WTC11 (cell line): ENCODE measurements around the gene SRP14. TPM values are rescaled to one million over a fixed set of nuclear protein-coding genes. Genes with fewer than 3 reads are reported as not detected.
A peak's percentile ranks its signal among the peaks of the same experiment; 100 is the strongest.

Experiments
- ATAC-seq: fragments of 200-7000 bp; cut with Tn5 transposase; 2 replicates; pipeline ENCODE4 v1.10.0; 2021; ENCODE audit warnings: mild to moderate bottlenecking, moderate library complexity
- CTCF ChIA-PET: fragments of 300-600 bp; sonication (Branson Sonifier 250); formaldehyde crosslinking; loops from one replicate; lab custom pipeline; 2021; ENCODE audit warnings: antibody characterized with exemption; lab: Charles Lee
- POLR2A ChIA-PET: fragments of 350-600 bp; sonication (Branson Sonifier 250); formaldehyde crosslinking; loops from one replicate; lab custom pipeline; 2021; ENCODE audit warnings: antibody characterized with exemption; lab: Charles Lee
- DNase-seq: peaks from one replicate; pipeline ENCODE4 v3.0.0; 2021; ENCODE audit warnings: low spot score
- H3K27ac Mint-ChIP-seq: 2 replicates; pipeline ENCODE4 v1.8.0; 2021; ENCODE audit warnings: mixed read lengths
- H3K27me3 Mint-ChIP-seq: 2 replicates; pipeline ENCODE4 v1.8.0; 2021; ENCODE audit warnings: low read depth, mild to moderate bottlenecking, moderate library complexity, mixed read lengths
- H3K36me3 Mint-ChIP-seq: 2 replicates; pipeline ENCODE4 v1.8.0; 2021; ENCODE audit warnings: mixed read lengths
- H3K4me1 Mint-ChIP-seq: 2 replicates; pipeline ENCODE4 v1.8.0; 2022; ENCODE audit warnings: mixed read lengths
- H3K4me3 Mint-ChIP-seq: 2 replicates; pipeline ENCODE4 v1.8.0; 2021; ENCODE audit warnings: mild to moderate bottlenecking, moderate library complexity, mixed read lengths
- H3K9me3 Mint-ChIP-seq: 2 replicates; pipeline ENCODE4 v1.8.0; 2021; ENCODE audit warnings: mixed read lengths
- AR ChIP-seq: fragments of 250-450 bp; sonication (Bioruptor Pico); IDR thresholded peaks from 2 replicates; pipeline ENCODE4 v1.9.0; 2021; ENCODE audit warnings: mild to moderate bottlenecking
- ARID4B ChIP-seq: sonication (generic); formaldehyde crosslinking; IDR thresholded peaks from 2 replicates; pipeline ENCODE4 v1.8.0; 2023; ENCODE audit warnings: missing genetic modification reagents, mild to moderate bottlenecking, borderline replicate concordance
- ATF1 ChIP-seq: sonication (generic); formaldehyde crosslinking; IDR thresholded peaks from 2 replicates; pipeline ENCODE4 v1.8.1; 2023; ENCODE audit warnings: mild to moderate bottlenecking, moderate library complexity, missing genetic modification reagents
- ATF3 ChIP-seq: sonication (generic); formaldehyde crosslinking; conservative IDR thresholded peaks from 2 replicates; pipeline ENCODE4 v1.8.1; 2022; ENCODE audit warnings: mild to moderate bottlenecking, missing genetic modification reagents
- CBFB ChIP-seq: sonication (generic); formaldehyde crosslinking; IDR thresholded peaks from 2 replicates; pipeline ENCODE4 v1.8.1; 2022; ENCODE audit warnings: mild to moderate bottlenecking, low read depth, missing genetic modification reagents
- CREM ChIP-seq: sonication (generic); formaldehyde crosslinking; IDR thresholded peaks from 2 replicates; pipeline ENCODE4 v1.8.1; 2022; ENCODE audit warnings: mild to moderate bottlenecking, missing genetic modification reagents, moderate library complexity
- CTCF ChIP-seq: fragments of 200-600 bp; IDR thresholded peaks from 2 replicates; pipeline ENCODE4 v1.8.0; 2022; ENCODE audit warnings: antibody characterized with exemption
- FOXK1 ChIP-seq: sonication (generic); formaldehyde crosslinking; IDR thresholded peaks from 2 replicates; pipeline ENCODE4 v1.8.0; 2022; ENCODE audit warnings: mild to moderate bottlenecking, moderate library complexity, missing genetic modification reagents
- GTF2I ChIP-seq: fragments of 250-450 bp; sonication (Bioruptor Pico); conservative IDR thresholded peaks from 2 replicates; pipeline ENCODE4 v1.4.0; 2021; ENCODE audit warnings: mild to moderate bottlenecking
- IRF1 ChIP-seq: sonication (generic); formaldehyde crosslinking; IDR thresholded peaks from 2 replicates; pipeline ENCODE4 v1.8.0; 2023; ENCODE audit warnings: missing genetic modification reagents
- IRF2 ChIP-seq: sonication (generic); formaldehyde crosslinking; IDR thresholded peaks from 2 replicates; pipeline ENCODE4 v1.8.0; 2022; ENCODE audit warnings: low read depth, missing genetic modification reagents, borderline replicate concordance
- NR3C1 ChIP-seq: sonication (generic); formaldehyde crosslinking; conservative IDR thresholded peaks from 2 replicates; pipeline ENCODE4 v1.8.1; 2023; ENCODE audit warnings: low read depth, mild to moderate bottlenecking, missing genetic modification reagents
- RORB ChIP-seq: fragments of 250-450 bp; sonication (Bioruptor Pico); IDR thresholded peaks from 2 replicates; pipeline ENCODE4 v1.9.0; 2021; ENCODE audit warnings: mild to moderate bottlenecking
- SOX15 ChIP-seq: fragments of 250-450 bp; sonication (Bioruptor Pico); IDR thresholded peaks from 2 replicates; pipeline ENCODE4 v1.9.0; 2021; ENCODE audit warnings: mild to moderate bottlenecking
- TEAD4 ChIP-seq: sonication (generic); formaldehyde crosslinking; IDR thresholded peaks from 2 replicates; pipeline ENCODE4 v1.8.0; 2022; ENCODE audit warnings: mild to moderate bottlenecking, missing genetic modification reagents
- USF2 ChIP-seq: sonication (generic); formaldehyde crosslinking; IDR thresholded peaks from 2 replicates; pipeline ENCODE4 v1.8.1; 2023; ENCODE audit warnings: mild to moderate bottlenecking, missing genetic modification reagents, moderate library complexity
- ZNF281 ChIP-seq: sonication (generic); formaldehyde crosslinking; IDR thresholded peaks from 2 replicates; pipeline ENCODE4 v1.8.0; 2023; ENCODE audit warnings: mild to moderate bottlenecking, missing genetic modification reagents
- ZSCAN18 ChIP-seq: fragments of 250-450 bp; sonication (Bioruptor Pico); IDR thresholded peaks from 2 replicates; pipeline ENCODE4 v2.1.2; 2022; ENCODE audit warnings: mild to moderate bottlenecking, moderate library complexity
- total RNA-seq: library from RNA; stranded (reverse); gene quantifications from 3 replicates; pipeline ENCODE4 v1.2.3, GENCODE V29; 2021

Gene SRP14
- total RNA-seq, 1 experiment from 2014 or later = 190 TPM

- Mint-ChIP-seq H3K4me1 (peaks cover 22% of the 10 kb centered on the region), H3K36me3 (no peaks in the 10 kb centered on the region), H3K27ac (no peak overlapping the region), H3K4me3 (no peak overlapping the region), H3K9me3 (no peaks in the 10 kb centered on the region), H3K27me3 (no peaks in the 10 kb centered on the region)
- ChIA-PET CTCF (interaction anchor here (0.6 to 7.4 kb wide), 26 partner anchors 10 to 277 kb away, joined by 3 to 85 read pairs (median 4); partner anchors contain the start of genes ANKRD63, BMF, FSIP1 and PAK6), POLR2A (interaction anchor here (1.4 kb wide), 1 partner anchor 12 kb away, joined by 5 read pairs; no protein-coding TSS in a partner anchor)
- DNase-seq (no peak), ATAC-seq (peak; percentile 40; the same call in 1 of the 2 replicates)
- TF ChIP-seq FOXK1 (CRISPR knock-in tag) = no peak
- TF ChIP-seq CBFB (CRISPR knock-in tag) = no peak
- TF ChIP-seq NR3C1 = no peak
- TF ChIP-seq ATF1 (CRISPR knock-in tag) = no peak
- TF ChIP-seq AR (CRISPR knock-in tag) = no peak
- TF ChIP-seq CTCF = no peak
- no peak for TF ChIP-seq GTF2I (CRISPR knock-in tag)
- no peak for TF ChIP-seq ARID4B (CRISPR knock-in tag)
- no peak for TF ChIP-seq USF2 (CRISPR knock-in tag)
Observed at GRCh38 chr15:40059821-40060220, 20.8 kb upstream of the SRP14 start.

GRCh38 chr15:40058476-40059140 lies 19.6 kb upstream of the SRP14 start:
- ChIA-PET POLR2A (interaction anchor here (0.6 to 1.4 kb wide), 2 partner anchors 11 to 16 kb away, joined by 3 to 5 read pairs; no protein-coding TSS in a partner anchor), CTCF (interaction anchor here (0.6 to 7.4 kb wide), 9 partner anchors 11 to 221 kb away, joined by 3 to 85 read pairs (median 7); partner anchors contain the start of genes BMF and SRP14)
- DNase-seq = no peak
- no peaks in the 10 kb centered on the region for H3K27me3 Mint-ChIP-seq
- no peak overlapping the region; the same call in 1 of the 2 replicates for H3K27ac Mint-ChIP-seq
- no peak for ATAC-seq
- H3K4me1 Mint-ChIP-seq = peaks cover 13% of the 10 kb centered on the region
- no peaks in the 10 kb centered on the region for H3K36me3 Mint-ChIP-seq
- H3K4me3 Mint-ChIP-seq = no peak overlapping the region
- H3K9me3 Mint-ChIP-seq = no peaks in the 10 kb centered on the region
- TF ChIP-seq ZSCAN18 (CRISPR knock-in tag) (no peak), SOX15 (no peak), ATF1 (CRISPR knock-in tag) (no peak), ZNF281 (CRISPR knock-in tag) (no peak), TEAD4 (CRISPR knock-in tag) (no peak), RORB (no peak), IRF2 (no peak), ATF3 (CRISPR knock-in tag) (no peak), IRF1 (CRISPR knock-in tag) (no peak), CREM (CRISPR knock-in tag) (no peak)
